HCT116 (cell line): ENCODE measurements around the gene ARFGAP1. TPM values are rescaled to one million over a fixed set of nuclear protein-coding genes. Genes with fewer than 3 reads are reported as not detected.

ENCODE experiments used
- ATAC-seq: fragments of 200-7000 bp; cut with Tn5 transposase; 2 replicates; pipeline ENCODE4 v1.9.1; 2020; ENCODE audit warnings: mild to moderate bottlenecking, moderate library complexity
- BruUV-seq: library from RNA; stranded (reverse); fragments of 400-500 nt; replicated peaks from 2 replicates; lab custom pipeline; 2021; lab: Mats Ljungman, UMichigan
- CTCF ChIA-PET: fragments of 300-600 bp; sonication (Branson Sonifier 250); formaldehyde crosslinking; loops from one replicate; lab custom pipeline; 2021; ENCODE audit warnings: antibody characterized with exemption; lab: Charles Lee
- POLR2A ChIA-PET: fragments of 300-600, 350-600 bp; sonication (Branson Sonifier 250); formaldehyde crosslinking; loops from one replicate; lab custom pipeline; 2021; ENCODE audit warnings: antibody characterized with exemption; lab: Charles Lee
- RAD21 ChIA-PET, 2 experiments: fragments of 300-600 bp; sonication (Branson Sonifier 250); formaldehyde crosslinking; loops; one replicate each; lab custom pipeline; 2023; ENCODE audit warnings: low total read pairs in 2 of 2; ENCODE audit not compliant: uncharacterized antibody in 2 of 2, unreplicated experiment in 2 of 2, low non-redundant PET in 1 of 2; lab: Charles Lee
- DNase-seq: peaks from one replicate; pipeline ENCODE4 v3.0.0-alpha.2; 2010; ENCODE audit warnings: low read depth, low spot score
- H2AFZ ChIP-seq: fragments of 200-600 bp; shearing (Covaris generic), sonication (generic); 2 replicates; pipeline ENCODE4 v1.6.1; 2017; ENCODE audit warnings: low read depth, mixed run types, mixed read lengths, antibody characterized with exemption, low read length; ENCODE audit not compliant: poor library complexity, severe bottlenecking
- H3K27ac ChIP-seq: 2 replicates; pipeline ENCODE4 v1.5.1; 2012; ENCODE audit warnings: low read depth, low read length
- H3K27me3 ChIP-seq: fragments of 200-600 bp; sonication (generic); 2 replicates; pipeline ENCODE4 v1.6.1; 2016; ENCODE audit warnings: mixed run types, low read length, mixed read lengths; ENCODE audit not compliant: insufficient read depth
- H3K36me3 ChIP-seq, 2 experiments: fragments of 200-500 bp in 1 of 2; fragments of 200-600 bp in 1 of 2; sonication (Bioruptor generic) in 1 of 2; sonication (generic) in 1 of 2; 2 replicates each; pipeline versions ENCODE4 v1.5.1 to v1.6.1; 2014 to 2016; ENCODE audit warnings: low read length in 2 of 2, inconsistent platforms in 1 of 2, mixed read lengths in 1 of 2, mixed run types in 1 of 2; ENCODE audit not compliant: insufficient read depth in 2 of 2, control insufficient read depth in 1 of 2
- H3K4me1 ChIP-seq, 2 experiments: fragments of 200-600 bp in 1 of 2; sonication (generic) in 1 of 2; 2 replicates each; pipeline versions ENCODE4 v1.5.1 to v1.6.1; 2012 to 2017; ENCODE audit warnings: low read length in 2 of 2, inconsistent platforms in 1 of 2, mild to moderate bottlenecking in 1 of 2, mixed read lengths in 1 of 2, mixed run types in 1 of 2, moderate library complexity in 1 of 2; ENCODE audit not compliant: insufficient read depth in 2 of 2, control insufficient read depth in 1 of 2
- H3K4me2 ChIP-seq: fragments of 200-600 bp; sonication (generic); 2 replicates; pipeline ENCODE4 v1.6.1; 2017; ENCODE audit warnings: mixed run types, low read length, mixed read lengths
- H3K4me3 ChIP-seq, 2 experiments: fragments of 200-600 bp in 1 of 2; sonication (generic) in 1 of 2; replicated peaks in 1 of 2; 2 replicates each; pipeline ENCODE4 v1.5.1; 2011 to 2016; ENCODE audit warnings: low read length in 2 of 2, control low read depth in 1 of 2, low read depth in 1 of 2, mild to moderate bottlenecking in 1 of 2, mixed read lengths in 1 of 2, mixed run types in 1 of 2
- H3K79me2 ChIP-seq: fragments of 200-600 bp; sonication (generic); 2 replicates; pipeline ENCODE4 v1.6.1; 2017; ENCODE audit warnings: mild to moderate bottlenecking, mixed run types, low read length, moderate library complexity, mixed read lengths; ENCODE audit not compliant: insufficient read depth
- H3K9ac ChIP-seq: fragments of 200-600 bp; sonication (generic); 2 replicates; pipeline ENCODE4 v1.6.1; 2016; ENCODE audit warnings: low read length, mixed read lengths
- H3K9me2 ChIP-seq: fragments of 200-600 bp; sonication (generic), shearing (Covaris generic); 2 replicates; pipeline ENCODE4 v1.6.1; 2017; ENCODE audit warnings: mixed run types, mild to moderate bottlenecking, moderate library complexity; ENCODE audit not compliant: insufficient read depth
- H3K9me3 ChIP-seq, 2 experiments: fragments of 200-500 bp in 1 of 2; fragments of 200-600 bp in 1 of 2; sonication (Bioruptor generic) in 1 of 2; sonication (generic) in 1 of 2; 2 replicates each; pipeline ENCODE4 v1.6.1; 2014 to 2017; ENCODE audit warnings: low read length in 2 of 2, mixed read lengths in 2 of 2, inconsistent platforms in 1 of 2, low read depth in 1 of 2, mild to moderate bottlenecking in 1 of 2, mixed run types in 1 of 2, moderate library complexity in 1 of 2; ENCODE audit not compliant: control insufficient read depth in 1 of 2, insufficient read depth in 1 of 2
- H4K20me1 ChIP-seq: fragments of 200-600 bp; sonication (generic), shearing (Covaris generic); 2 replicates; pipeline ENCODE4 v1.6.1; 2017; ENCODE audit warnings: mixed run types, mild to moderate bottlenecking, moderate library complexity; ENCODE audit not compliant: insufficient read depth
- CEBPB ChIP-seq: IDR thresholded peaks from 2 replicates; pipeline ENCODE4 v1.6.1; 2012; ENCODE audit warnings: low read depth
- EZH2 ChIP-seq: fragments of 200-600 bp; sonication (generic); IDR thresholded peaks from 2 replicates; pipeline ENCODE4 v1.6.1; 2017; ENCODE audit warnings: antibody characterized with exemption, mixed run types
- EZH2phosphoT487 ChIP-seq: fragments of 200-600 bp; IDR thresholded peaks from 2 replicates; pipeline ENCODE4 v1.6.1; 2018; ENCODE audit warnings: antibody characterized with exemption, borderline replicate concordance
- POLR2AphosphoS5 ChIP-seq: IDR thresholded peaks from 2 replicates; pipeline ENCODE4 v1.6.1; 2011; ENCODE audit warnings: mild to moderate bottlenecking, low read depth, low read length, moderate library complexity
- YY1 ChIP-seq: IDR thresholded peaks from 2 replicates; pipeline ENCODE4 v1.6.1; 2011; ENCODE audit warnings: low read length, low read depth, moderate library complexity, mild to moderate bottlenecking; ENCODE audit not compliant: insufficient replicate concordance; ENCODE audit errors: extremely low read depth
- intact Hi-C: fragments of 100-400 bp; cut with micrococcal nuclease; formaldehyde crosslinking; loops from 2 replicates; pipeline ENCODE4 v1.10.0; 2022
- total RNA-seq: library from RNA; stranded (reverse); gene quantifications from one replicate; pipeline ENCODE4 v1.2.1, GENCODE V29; 2021; ENCODE audit not compliant: unreplicated experiment
- TF ChIP-seq, protein P1 (sequence below), 3 experiments: fragments of 200-600 bp in 1 of 3; sonication (generic) in 1 of 3; IDR thresholded peaks in 2 of 3; conservative IDR thresholded peaks in 1 of 3; 2 replicates each; pipeline ENCODE4 v1.5.1; 2012 to 2017; ENCODE audit warnings: low read depth in 2 of 3, low read length in 2 of 3, antibody characterized with exemption in 1 of 3, borderline replicate concordance in 1 of 3, control low read depth in 1 of 3, mild to moderate bottlenecking in 1 of 3, mixed read lengths in 1 of 3, mixed run types in 1 of 3, moderate library complexity in 1 of 3; ENCODE audit not compliant: insufficient read depth in 1 of 3
- TF ChIP-seq, protein P2 (sequence below): IDR thresholded peaks from 2 replicates; pipeline ENCODE4 v1.6.1; 2011; ENCODE audit warnings: mild to moderate bottlenecking, low read length, moderate library complexity; ENCODE audit not compliant: insufficient replicate concordance; ENCODE audit errors: extremely low read depth

Gene ARFGAP1
- total RNA-seq, 1 experiment from 2014 or later = 94.4 TPM

DNA sequence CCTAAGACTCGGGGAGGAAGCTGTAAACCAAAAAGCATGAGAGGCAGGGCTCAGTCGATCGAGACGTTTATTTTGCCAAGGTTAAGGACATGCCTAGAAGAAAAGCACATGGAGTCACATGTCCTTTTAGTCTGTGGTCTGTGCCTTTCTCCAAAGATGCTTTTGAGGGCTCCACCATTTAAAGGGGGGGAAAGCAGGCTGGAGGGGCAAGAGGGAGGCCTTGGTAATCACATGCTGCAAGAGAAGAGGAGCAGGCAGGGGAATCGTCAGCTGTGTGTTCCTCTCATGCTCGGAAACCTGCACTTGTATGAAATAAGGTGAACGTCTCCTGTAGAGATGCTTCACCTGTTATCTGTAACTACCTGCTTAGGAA, 47.5 kb upstream of the ARFGAP1 start:
- no peak overlapping the region for H2AFZ ChIP-seq
- 0 out of 2 replicates have a peak, but pooled peaks have one; percentile 9 for ATAC-seq
- POLR2A ChIA-PET = interaction anchor here (2.0 kb wide), 1 partner anchor 8 kb away, joined by 11 read pairs; no protein-coding TSS in a partner anchor
- CTCF ChIA-PET = interaction anchor here (0.6 to 4.3 kb wide), 9 partner anchors 10 to 166 kb away, joined by 3 to 107 read pairs (median 11); partner anchors contain the start of genes ARFGAP1 and BIRC7
- H3K4me1 ChIP-seq = peaks cover 15 to 33% of the 10 kb centered on the region in 2 experiments
- RAD21 ChIA-PET = interaction anchor here in 1 of 2 experiments (1.1 kb wide), 1 partner anchor 10 kb away, joined by 3 read pairs; no protein-coding TSS in a partner anchor
- H3K79me2 ChIP-seq = no peaks in the 10 kb centered on the region
- no peaks in the 10 kb centered on the region for H4K20me1 ChIP-seq
- no peaks in the 10 kb centered on the region for H3K27me3 ChIP-seq
- H3K4me3 ChIP-seq = no peak overlapping the region
- no peaks in the 10 kb centered on the region for H3K36me3 ChIP-seq
- BruUV-seq = no TSS peak
- intact Hi-C loops = no loop called here
- TF ChIP-seq EZH2 (no peak), YY1 (no peak)
- TF ChIP-seq, all 23 proteins: peak for 0
- no peak for DNase-seq
- no peaks in the 10 kb centered on the region for H3K9me2 ChIP-seq
- H3K9ac ChIP-seq = no peak overlapping the region
- no peaks in the 10 kb centered on the region for H3K9me3 ChIP-seq
- H3K4me2 ChIP-seq = peak overlapping the region; percentile 59
- H3K27ac ChIP-seq = no peak overlapping the region

DNA sequence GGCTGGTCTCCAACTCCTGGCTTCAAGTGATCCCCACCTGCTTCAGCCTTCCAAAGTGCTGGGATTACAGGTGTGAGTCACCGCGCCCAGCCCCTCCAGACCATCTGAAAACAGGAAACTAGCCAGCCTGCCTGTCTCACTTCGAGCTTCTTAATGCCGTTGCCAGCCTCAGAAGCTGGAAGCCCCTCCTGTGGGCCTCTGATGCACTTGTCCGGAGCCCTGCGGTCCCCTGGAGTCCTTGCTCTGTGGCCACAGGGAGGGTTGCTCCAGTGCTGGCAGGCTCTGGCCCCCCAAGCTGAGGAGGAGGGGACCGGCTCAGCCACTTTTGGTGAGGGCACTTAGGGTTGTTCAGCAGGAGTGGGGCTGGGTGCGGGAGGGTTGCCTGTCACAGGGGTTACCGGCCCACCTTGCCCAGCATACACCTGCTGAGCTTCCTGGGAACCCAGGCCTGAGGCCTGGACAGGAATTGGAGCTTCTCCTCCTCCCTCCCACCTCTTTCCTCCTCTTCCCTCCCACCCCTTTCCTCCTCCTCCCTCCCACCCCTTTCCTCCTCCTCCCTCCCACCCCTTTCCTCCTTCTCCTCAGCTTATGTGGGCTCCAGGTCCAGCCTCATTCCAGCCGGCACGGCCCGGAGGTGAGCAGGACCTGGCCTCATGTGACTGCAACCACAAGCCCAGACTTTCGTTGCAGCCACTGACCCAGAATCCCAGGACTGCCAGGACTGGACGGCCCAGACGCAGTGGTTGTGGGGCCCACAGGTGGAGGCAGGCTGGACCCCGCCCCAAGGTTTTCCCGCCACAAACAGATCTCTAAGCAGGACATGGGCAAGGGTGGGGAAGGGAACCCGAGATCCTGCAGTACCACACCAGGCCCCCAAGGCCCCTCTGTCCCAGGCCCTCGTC, 46.3 kb upstream of the ARFGAP1 start:
- POLR2A ChIA-PET = interaction anchor here (0.6 kb wide), 1 partner anchor 10 kb away, joined by 3 read pairs; no protein-coding TSS in a partner anchor
- H3K9me3 ChIP-seq = no peaks in the 10 kb centered on the region
- no peak for TF ChIP-seq YY1
- no peak for TF ChIP-seq CEBPB
- no peak for TF ChIP-seq POLR2AphosphoS5
- TF ChIP-seq, protein P1, sequence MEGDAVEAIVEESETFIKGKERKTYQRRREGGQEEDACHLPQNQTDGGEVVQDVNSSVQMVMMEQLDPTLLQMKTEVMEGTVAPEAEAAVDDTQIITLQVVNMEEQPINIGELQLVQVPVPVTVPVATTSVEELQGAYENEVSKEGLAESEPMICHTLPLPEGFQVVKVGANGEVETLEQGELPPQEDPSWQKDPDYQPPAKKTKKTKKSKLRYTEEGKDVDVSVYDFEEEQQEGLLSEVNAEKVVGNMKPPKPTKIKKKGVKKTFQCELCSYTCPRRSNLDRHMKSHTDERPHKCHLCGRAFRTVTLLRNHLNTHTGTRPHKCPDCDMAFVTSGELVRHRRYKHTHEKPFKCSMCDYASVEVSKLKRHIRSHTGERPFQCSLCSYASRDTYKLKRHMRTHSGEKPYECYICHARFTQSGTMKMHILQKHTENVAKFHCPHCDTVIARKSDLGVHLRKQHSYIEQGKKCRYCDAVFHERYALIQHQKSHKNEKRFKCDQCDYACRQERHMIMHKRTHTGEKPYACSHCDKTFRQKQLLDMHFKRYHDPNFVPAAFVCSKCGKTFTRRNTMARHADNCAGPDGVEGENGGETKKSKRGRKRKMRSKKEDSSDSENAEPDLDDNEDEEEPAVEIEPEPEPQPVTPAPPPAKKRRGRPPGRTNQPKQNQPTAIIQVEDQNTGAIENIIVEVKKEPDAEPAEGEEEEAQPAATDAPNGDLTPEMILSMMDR (IDR thresholded peaks at IDR 0.05 in 2 of 3, conservative IDR thresholded peaks at IDR 0.05 in 1 of 3; ENCODE audit: borderline replicate concordance in 1 of 3, insufficient read depth in 1 of 3, low read depth in 2 of 3, low read length in 2 of 3) = no peak
- TF ChIP-seq, protein P2, sequence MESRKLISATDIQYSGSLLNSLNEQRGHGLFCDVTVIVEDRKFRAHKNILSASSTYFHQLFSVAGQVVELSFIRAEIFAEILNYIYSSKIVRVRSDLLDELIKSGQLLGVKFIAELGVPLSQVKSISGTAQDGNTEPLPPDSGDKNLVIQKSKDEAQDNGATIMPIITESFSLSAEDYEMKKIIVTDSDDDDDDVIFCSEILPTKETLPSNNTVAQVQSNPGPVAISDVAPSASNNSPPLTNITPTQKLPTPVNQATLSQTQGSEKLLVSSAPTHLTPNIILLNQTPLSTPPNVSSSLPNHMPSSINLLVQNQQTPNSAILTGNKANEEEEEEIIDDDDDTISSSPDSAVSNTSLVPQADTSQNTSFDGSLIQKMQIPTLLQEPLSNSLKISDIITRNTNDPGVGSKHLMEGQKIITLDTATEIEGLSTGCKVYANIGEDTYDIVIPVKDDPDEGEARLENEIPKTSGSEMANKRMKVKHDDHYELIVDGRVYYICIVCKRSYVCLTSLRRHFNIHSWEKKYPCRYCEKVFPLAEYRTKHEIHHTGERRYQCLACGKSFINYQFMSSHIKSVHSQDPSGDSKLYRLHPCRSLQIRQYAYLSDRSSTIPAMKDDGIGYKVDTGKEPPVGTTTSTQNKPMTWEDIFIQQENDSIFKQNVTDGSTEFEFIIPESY = no peak
- no peak for TF ChIP-seq EZH2phosphoT487

More for the DNA sequence above, 46.3 kb upstream of the ARFGAP1 start:
- no peak overlapping the region for H3K4me2 ChIP-seq
- no peaks in the 10 kb centered on the region for H4K20me1 ChIP-seq
- ATAC-seq (no peak), DNase-seq (no peak)
- H3K9me2 ChIP-seq = no peaks in the 10 kb centered on the region
- no peak overlapping the region for H2AFZ ChIP-seq
- H3K4me1 ChIP-seq = peaks cover 20 to 45% of the 10 kb centered on the region in 2 experiments
- intact Hi-C loops = no loop called here
- no peak overlapping the region for H3K4me3 ChIP-seq
- no peak overlapping the region for H3K27ac ChIP-seq
- no peaks in the 10 kb centered on the region for H3K79me2 ChIP-seq
- BruUV-seq = no TSS peak
- H3K36me3 ChIP-seq = no peaks in the 10 kb centered on the region
- no peak overlapping the region for H3K9ac ChIP-seq
- no peaks in the 10 kb centered on the region for H3K27me3 ChIP-seq
- RAD21 ChIA-PET = no interaction called here
- CTCF ChIA-PET = interaction anchor here (0.6 to 4.3 kb wide), 2 partner anchors 8 to 54 kb away, joined by 3 to 107 read pairs; partner anchors contain the start of gene BIRC7
